HepG2 (cell line): ENCODE results near the gene DDX20. TPM values are rescaled to one million over a fixed set of nuclear protein-coding genes. Genes with fewer than 3 reads are reported as not detected.

Source experiments
- ATAC-seq: fragments of 200-7000 bp; cut with Tn5 transposase; 3 replicates; pipeline ENCODE4 v1.9.1; 2020; ENCODE audit warnings: mild to moderate bottlenecking, moderate library complexity
- BruUV-seq: library from RNA; stranded (reverse); fragments of 400-500 nt; replicated peaks from 2 replicates; lab custom pipeline; 2021; lab: Mats Ljungman, UMichigan
- CTCF ChIA-PET: fragments of 300-600 bp; formaldehyde crosslinking; extraction: SDS; loops from one replicate; lab custom pipeline; 2021; ENCODE audit warnings: low total read pairs, inconsistent platforms, low intra/inter-chr PET ratio; lab: Yijun Ruan, JAX
- POLR2A ChIA-PET: fragments of 350-600 bp; sonication (Branson Sonifier 250); formaldehyde crosslinking; loops from one replicate; lab custom pipeline; 2020; ENCODE audit warnings: antibody characterized with exemption, inconsistent platforms; lab: Yijun Ruan, JAX
- DNase-seq: peaks from one replicate; pipeline ENCODE4 v3.0.0-alpha.2; 2015; ENCODE audit warnings: low spot score
- FAIRE-seq: peaks from 3 replicates; lab custom pipeline; 2011; peaks lifted over from hg19 to GRCh38; lab: Jason Lieb, UNC
- H2AFZ ChIP-seq: one replicate; pipeline ENCODE4 v1.6.1; 2011; ENCODE audit warnings: low read length, inconsistent platforms
- H3K27ac ChIP-seq: fragments of 300-600 bp; 3 replicates; pipeline ENCODE4 v1.8.0; 2011; ENCODE audit warnings: mixed run types, mild to moderate bottlenecking, mixed read lengths, low read length, inconsistent platforms; ENCODE audit not compliant: insufficient read depth; ENCODE audit errors: extremely low read length
- H3K27me3 ChIP-seq, 2 experiments: fragments of 200-600 bp in 1 of 2; 2 replicates in 1 of 2; 3 replicates in 1 of 2; pipeline versions ENCODE4 v1.6.0 to v1.8.0; 2011; ENCODE audit warnings: low read length in 2 of 2, mild to moderate bottlenecking in 2 of 2, moderate library complexity in 2 of 2, inconsistent platforms in 1 of 2; ENCODE audit not compliant: insufficient read depth in 2 of 2, control insufficient read depth in 1 of 2
- H3K36me3 ChIP-seq, 2 experiments: fragments of 200-600 bp in 1 of 2; replicated peaks in 1 of 2; 2 replicates in 1 of 2; 3 replicates in 1 of 2; pipeline versions ENCODE4 v1.5.1 to v1.8.0; 2011; ENCODE audit warnings: low read length in 2 of 2, inconsistent platforms in 1 of 2; ENCODE audit not compliant: insufficient read depth in 2 of 2, control insufficient read depth in 1 of 2
- H3K4me1 ChIP-seq: 2 replicates; pipeline ENCODE4 v1.5.1; 2012; ENCODE audit warnings: low read length, inconsistent platforms; ENCODE audit not compliant: insufficient read depth
- H3K4me2 ChIP-seq: 2 replicates; pipeline ENCODE4 v1.6.0; 2011; ENCODE audit warnings: low read depth, low read length, inconsistent platforms
- H3K4me3 ChIP-seq, 3 experiments: fragments of 200-600 bp in 1 of 3; sonication (generic), shearing (Covaris generic) in 1 of 3; replicated peaks in 1 of 3; 2 replicates each; pipeline ENCODE4 v1.5.1; 2011 to 2016; ENCODE audit warnings: low read length in 3 of 3, inconsistent platforms in 2 of 3, low read depth in 2 of 3, mild to moderate bottlenecking in 2 of 3, control low read depth in 1 of 3, mixed read lengths in 1 of 3; ENCODE audit not compliant: insufficient read depth in 1 of 3
- H3K79me2 ChIP-seq: one replicate; pipeline ENCODE4 v1.6.1; 2011; ENCODE audit warnings: low read length, inconsistent platforms; ENCODE audit not compliant: insufficient read depth
- H3K9ac ChIP-seq: 2 replicates; pipeline ENCODE4 v1.6.0; 2011; ENCODE audit warnings: mild to moderate bottlenecking, low read depth, low read length, inconsistent platforms; ENCODE audit not compliant: insufficient read depth
- H3K9me3 ChIP-seq: 2 replicates; pipeline ENCODE4 v1.5.1; 2012; ENCODE audit warnings: mild to moderate bottlenecking, low read length
- H4K20me1 ChIP-seq: 2 replicates; pipeline ENCODE4 v1.6.0; 2011; ENCODE audit warnings: inconsistent platforms, mild to moderate bottlenecking, low read length, moderate library complexity; ENCODE audit not compliant: insufficient read depth
- SAP130 ChIP-seq: IDR thresholded peaks from 2 replicates; pipeline ENCODE4 v1.6.1; 2016; ENCODE audit warnings: low read depth
- TEAD3 ChIP-seq: optimal IDR thresholded peaks from 2 replicates; pipeline ENCODE3; 2016; ENCODE audit warnings: borderline replicate concordance
- TOPORS ChIP-seq: sonication (generic); formaldehyde crosslinking; IDR thresholded peaks from 2 replicates; pipeline ENCODE4 v1.8.0; 2023; ENCODE audit warnings: mild to moderate bottlenecking, missing genetic modification reagents
- ZNF121 ChIP-seq: sonication (generic); formaldehyde crosslinking; IDR thresholded peaks from 2 replicates; pipeline ENCODE4 v1.5.0; 2020; ENCODE audit warnings: mild to moderate bottlenecking, missing genetic modification reagents
- ZNF263 ChIP-seq: sonication (generic); formaldehyde crosslinking; IDR thresholded peaks from 2 replicates; pipeline ENCODE4 v1.4.0; 2020; ENCODE audit warnings: missing genetic modification reagents
- ZNF350 ChIP-seq: sonication (generic); formaldehyde crosslinking; IDR thresholded peaks from 2 replicates; pipeline ENCODE4 v1.4.0; 2020; ENCODE audit warnings: mild to moderate bottlenecking, low read depth, missing genetic modification reagents, borderline replicate concordance
- ZNF562 ChIP-seq: sonication (generic); formaldehyde crosslinking; IDR thresholded peaks from 2 replicates; pipeline ENCODE4 v1.8.0; 2022; ENCODE audit warnings: missing genetic modification reagents, borderline replicate concordance
- ZNF644 ChIP-seq: IDR thresholded peaks from 2 replicates; pipeline ENCODE4 v1.6.1; 2016; ENCODE audit warnings: low read depth
- ZNF652 ChIP-seq: IDR thresholded peaks from 2 replicates; pipeline ENCODE4 v1.6.1; 2016; ENCODE audit warnings: low read depth, borderline replicate concordance
- WGBS: methylation state at CpG from one replicate; pipeline ENCODE4 v1.1.6; 2017; ENCODE audit warnings: low lambda C conversion rate; 5-methylcytosine and 5-hydroxymethylcytosine counted together
- in situ Hi-C: cut with HindIII; loops from 2 replicates; pipeline ENCODE4 v1.10.0; 2017; ENCODE audit warnings: low pct_unique_long_range_greater_than_20kb; ENCODE audit not compliant: extremely low pct_ligation_motif_present
- intact Hi-C: fragments of 100-400 bp; cut with micrococcal nuclease; formaldehyde crosslinking; loops from one replicate; pipeline ENCODE4 v1.10.0; 2022; ENCODE audit not compliant: unreplicated experiment
- polyA plus RNA-seq, 8 experiments: library from polyadenylated mRNA; depleted of rRNA in 3 of 8; stranded (reverse) in 7 of 8; unstranded in 1 of 8; fragments of >200 nt; fragmentation: Illumina TruSeq in 4 of 8; extraction: Trizol in 4 of 8; gene quantifications; 2 replicates each; pipeline versions ENCODE4 v1.2.1 to v1.2.3, GENCODE V29; 2011 to 2016; ENCODE audit warnings: low read depth in 4 of 8, missing spikeins in 1 of 8, mixed read lengths in 1 of 8; ENCODE audit not compliant: insufficient read depth in 1 of 8
- total RNA-seq, 5 experiments: library from RNA; depleted of rRNA; stranded (reverse); fragments of >200 nt; fragmentation: Illumina TruSeq; extraction: Trizol; gene quantifications; 2 replicates each; pipeline ENCODE4 v1.2.3, GENCODE V29; 2016; ENCODE audit warnings: low read depth in 1 of 5
- TF ChIP-seq, protein P1 (sequence below): IDR thresholded peaks from 2 replicates; pipeline ENCODE4 v1.6.1; 2016; ENCODE audit warnings: control low read depth
- TF ChIP-seq, protein P2 (sequence below): sonication (generic); formaldehyde crosslinking; IDR thresholded peaks from 2 replicates; pipeline ENCODE4 v1.4.0; 2020; ENCODE audit warnings: missing genetic modification reagents, borderline replicate concordance
- TF ChIP-seq, protein P3 (sequence below): sonication (generic); formaldehyde crosslinking; IDR thresholded peaks from 2 replicates; pipeline ENCODE4 v1.4.0; 2020; ENCODE audit warnings: missing genetic modification reagents, borderline replicate concordance
- TF ChIP-seq, protein P4 (sequence below): sonication (generic); formaldehyde crosslinking; IDR thresholded peaks from 2 replicates; pipeline ENCODE4 v1.5.1; 2020; ENCODE audit warnings: mild to moderate bottlenecking, missing genetic modification reagents, borderline replicate concordance

The DDX20 gene
- total and polyA plus RNA-seq, 2 of the 13 experiments (the other 11 are each of a cell fraction or from before 2014, with no cell fraction given): 4.0 to 14.3 TPM

DNA sequence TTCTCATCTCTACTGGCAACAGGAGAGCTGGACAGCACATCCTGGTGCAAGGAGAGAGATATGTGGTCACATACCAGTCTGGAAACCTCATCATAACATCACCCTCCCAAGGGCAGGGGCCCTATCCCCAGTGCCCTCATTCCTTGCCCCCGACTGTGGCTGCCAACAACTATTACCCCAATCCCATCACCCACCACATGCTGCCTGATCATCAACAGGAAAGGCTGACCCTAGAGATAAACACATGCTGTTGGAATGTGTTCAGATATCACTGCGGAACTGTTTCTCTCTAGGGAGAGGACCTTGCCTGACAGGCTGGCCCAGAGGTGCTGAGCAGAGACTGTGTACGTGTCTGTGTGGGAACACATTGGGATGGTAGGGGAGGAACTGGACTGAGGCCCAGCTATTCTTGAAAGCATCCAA lies 12.0 kb upstream of the DDX20 start:
- H3K36me3 ChIP-seq: no peaks in the 10 kb centered on the region
- no peaks in the 10 kb centered on the region; the same call in 1 of the 2 replicates for H4K20me1 ChIP-seq
- H2AFZ ChIP-seq: no peak overlapping the region
- H3K79me2 ChIP-seq: no peaks in the 10 kb centered on the region
- peaks cover 37% of the 10 kb centered on the region for H3K4me1 ChIP-seq
- no TSS peak for BruUV-seq
- no peaks in the 10 kb centered on the region for H3K9me3 ChIP-seq
- H3K27me3 ChIP-seq: peaks cover 0 to 5% of the 10 kb centered on the region in 2 experiments; a peak in 1 of 5 replicates
- POLR2A ChIA-PET: no interaction called here
- no peak overlapping the region for H3K4me3 ChIP-seq
- no peak for DNase-seq
- WGBS: 11% methylated on average over 2 of the region's 3 CpGs
- in situ Hi-C loops: no loop called here
- peak overlapping the region; percentile 28; the same call in 1 of the 2 replicates for H3K4me2 ChIP-seq
- no peak overlapping the region for H3K9ac ChIP-seq
- intact Hi-C loops: no loop called here
- no peak for FAIRE-seq
- no peak for ATAC-seq
- CTCF ChIA-PET: interaction anchor here (1.2 kb wide), 1 partner anchor 29 kb away, joined by 3 read pairs; no protein-coding TSS in a partner anchor
- no peak overlapping the region for H3K27ac ChIP-seq
- TF ChIP-seq ZNF644 (CRISPR knock-in tag) (no peak), ZNF121 (CRISPR knock-in tag) (0 out of 2 replicates have a peak, but pooled peaks have one; percentile 24), ZNF350 (CRISPR knock-in tag) (no peak), TEAD3 (CRISPR knock-in tag) (peak; percentile 51), ZNF562 (CRISPR knock-in tag) (no peak), ZNF263 (no peak), TOPORS (CRISPR knock-in tag) (no peak), ZNF652 (CRISPR knock-in tag) (no peak), SAP130 (peak; percentile 49)
- TF ChIP-seq, protein P1, sequence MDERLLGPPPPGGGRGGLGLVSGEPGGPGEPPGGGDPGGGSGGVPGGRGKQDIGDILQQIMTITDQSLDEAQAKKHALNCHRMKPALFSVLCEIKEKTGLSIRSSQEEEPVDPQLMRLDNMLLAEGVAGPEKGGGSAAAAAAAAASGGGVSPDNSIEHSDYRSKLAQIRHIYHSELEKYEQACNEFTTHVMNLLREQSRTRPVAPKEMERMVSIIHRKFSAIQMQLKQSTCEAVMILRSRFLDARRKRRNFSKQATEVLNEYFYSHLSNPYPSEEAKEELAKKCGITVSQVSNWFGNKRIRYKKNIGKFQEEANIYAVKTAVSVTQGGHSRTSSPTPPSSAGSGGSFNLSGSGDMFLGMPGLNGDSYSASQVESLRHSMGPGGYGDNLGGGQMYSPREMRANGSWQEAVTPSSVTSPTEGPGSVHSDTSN: no peak
- TF ChIP-seq, protein P2, sequence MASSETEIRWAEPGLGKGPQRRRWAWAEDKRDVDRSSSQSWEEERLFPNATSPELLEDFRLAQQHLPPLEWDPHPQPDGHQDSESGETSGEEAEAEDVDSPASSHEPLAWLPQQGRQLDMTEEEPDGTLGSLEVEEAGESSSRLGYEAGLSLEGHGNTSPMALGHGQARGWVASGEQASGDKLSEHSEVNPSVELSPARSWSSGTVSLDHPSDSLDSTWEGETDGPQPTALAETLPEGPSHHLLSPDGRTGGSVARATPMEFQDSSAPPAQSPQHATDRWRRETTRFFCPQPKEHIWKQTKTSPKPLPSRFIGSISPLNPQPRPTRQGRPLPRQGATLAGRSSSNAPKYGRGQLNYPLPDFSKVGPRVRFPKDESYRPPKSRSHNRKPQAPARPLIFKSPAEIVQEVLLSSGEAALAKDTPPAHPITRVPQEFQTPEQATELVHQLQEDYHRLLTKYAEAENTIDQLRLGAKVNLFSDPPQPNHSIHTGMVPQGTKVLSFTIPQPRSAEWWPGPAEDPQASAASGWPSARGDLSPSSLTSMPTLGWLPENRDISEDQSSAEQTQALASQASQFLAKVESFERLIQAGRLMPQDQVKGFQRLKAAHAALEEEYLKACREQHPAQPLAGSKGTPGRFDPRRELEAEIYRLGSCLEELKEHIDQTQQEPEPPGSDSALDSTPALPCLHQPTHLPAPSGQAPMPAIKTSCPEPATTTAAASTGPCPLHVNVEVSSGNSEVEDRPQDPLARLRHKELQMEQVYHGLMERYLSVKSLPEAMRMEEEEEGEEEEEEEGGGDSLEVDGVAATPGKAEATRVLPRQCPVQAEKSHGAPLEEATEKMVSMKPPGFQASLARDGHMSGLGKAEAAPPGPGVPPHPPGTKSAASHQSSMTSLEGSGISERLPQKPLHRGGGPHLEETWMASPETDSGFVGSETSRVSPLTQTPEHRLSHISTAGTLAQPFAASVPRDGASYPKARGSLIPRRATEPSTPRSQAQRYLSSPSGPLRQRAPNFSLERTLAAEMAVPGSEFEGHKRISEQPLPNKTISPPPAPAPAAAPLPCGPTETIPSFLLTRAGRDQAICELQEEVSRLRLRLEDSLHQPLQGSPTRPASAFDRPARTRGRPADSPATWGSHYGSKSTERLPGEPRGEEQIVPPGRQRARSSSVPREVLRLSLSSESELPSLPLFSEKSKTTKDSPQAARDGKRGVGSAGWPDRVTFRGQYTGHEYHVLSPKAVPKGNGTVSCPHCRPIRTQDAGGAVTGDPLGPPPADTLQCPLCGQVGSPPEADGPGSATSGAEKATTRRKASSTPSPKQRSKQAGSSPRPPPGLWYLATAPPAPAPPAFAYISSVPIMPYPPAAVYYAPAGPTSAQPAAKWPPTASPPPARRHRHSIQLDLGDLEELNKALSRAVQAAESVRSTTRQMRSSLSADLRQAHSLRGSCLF (CRISPR knock-in tag): no peak
- TF ChIP-seq, protein P3, sequence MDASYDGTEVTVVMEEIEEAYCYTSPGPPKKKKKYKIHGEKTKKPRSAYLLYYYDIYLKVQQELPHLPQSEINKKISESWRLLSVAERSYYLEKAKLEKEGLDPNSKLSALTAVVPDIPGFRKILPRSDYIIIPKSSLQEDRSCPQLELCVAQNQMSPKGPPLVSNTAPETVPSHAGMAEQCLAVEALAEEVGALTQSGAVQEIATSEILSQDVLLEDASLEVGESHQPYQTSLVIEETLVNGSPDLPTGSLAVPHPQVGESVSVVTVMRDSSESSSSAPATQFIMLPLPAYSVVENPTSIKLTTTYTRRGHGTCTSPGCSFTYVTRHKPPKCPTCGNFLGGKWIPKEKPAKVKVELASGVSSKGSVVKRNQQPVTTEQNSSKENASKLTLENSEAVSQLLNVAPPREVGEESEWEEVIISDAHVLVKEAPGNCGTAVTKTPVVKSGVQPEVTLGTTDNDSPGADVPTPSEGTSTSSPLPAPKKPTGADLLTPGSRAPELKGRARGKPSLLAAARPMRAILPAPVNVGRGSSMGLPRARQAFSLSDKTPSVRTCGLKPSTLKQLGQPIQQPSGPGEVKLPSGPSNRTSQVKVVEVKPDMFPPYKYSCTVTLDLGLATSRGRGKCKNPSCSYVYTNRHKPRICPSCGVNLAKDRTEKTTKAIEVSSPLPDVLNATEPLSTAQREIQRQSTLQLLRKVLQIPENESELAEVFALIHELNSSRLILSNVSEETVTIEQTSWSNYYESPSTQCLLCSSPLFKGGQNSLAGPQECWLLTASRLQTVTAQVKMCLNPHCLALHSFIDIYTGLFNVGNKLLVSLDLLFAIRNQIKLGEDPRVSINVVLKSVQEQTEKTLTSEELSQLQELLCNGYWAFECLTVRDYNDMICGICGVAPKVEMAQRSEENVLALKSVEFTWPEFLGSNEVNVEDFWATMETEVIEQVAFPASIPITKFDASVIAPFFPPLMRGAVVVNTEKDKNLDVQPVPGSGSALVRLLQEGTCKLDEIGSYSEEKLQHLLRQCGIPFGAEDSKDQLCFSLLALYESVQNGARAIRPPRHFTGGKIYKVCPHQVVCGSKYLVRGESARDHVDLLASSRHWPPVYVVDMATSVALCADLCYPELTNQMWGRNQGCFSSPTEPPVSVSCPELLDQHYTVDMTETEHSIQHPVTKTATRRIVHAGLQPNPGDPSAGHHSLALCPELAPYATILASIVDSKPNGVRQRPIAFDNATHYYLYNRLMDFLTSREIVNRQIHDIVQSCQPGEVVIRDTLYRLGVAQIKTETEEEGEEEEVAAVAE (CRISPR knock-in tag): no peak
- TF ChIP-seq, protein P4, sequence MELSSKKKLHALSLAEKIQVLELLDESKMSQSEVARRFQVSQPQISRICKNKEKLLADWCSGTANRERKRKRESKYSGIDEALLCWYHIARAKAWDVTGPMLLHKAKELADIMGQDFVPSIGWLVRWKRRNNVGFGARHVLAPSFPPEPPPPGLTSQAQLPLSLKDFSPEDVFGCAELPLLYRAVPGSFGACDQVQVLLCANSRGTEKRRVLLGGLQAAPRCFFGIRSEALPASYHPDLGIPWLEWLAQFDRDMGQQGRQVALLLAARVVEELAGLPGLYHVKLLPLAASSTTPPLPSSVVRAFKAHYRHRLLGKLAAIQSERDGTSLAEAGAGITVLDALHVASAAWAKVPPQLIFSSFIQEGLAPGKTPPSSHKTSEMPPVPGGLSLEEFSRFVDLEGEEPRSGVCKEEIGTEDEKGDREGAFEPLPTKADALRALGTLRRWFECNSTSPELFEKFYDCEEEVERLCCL (CRISPR knock-in tag): no peak
